CD4-positive, alpha-beta T cell treated with Interleukin-6 at 100 ng/mL for 8 hours (primary cell): ENCODE results near the gene MORN1.

ENCODE experiments used
- DNase-seq: peaks from one replicate; pipeline ENCODE4 v3.0.0-alpha.2; 2020; ENCODE audit warnings: mixed read lengths, low spot score

MORN1 gene

GRCh38 chr1:2404890-2405511, 13.6 kb upstream of the MORN1 start:
- DNase-seq: no peak

DNA sequence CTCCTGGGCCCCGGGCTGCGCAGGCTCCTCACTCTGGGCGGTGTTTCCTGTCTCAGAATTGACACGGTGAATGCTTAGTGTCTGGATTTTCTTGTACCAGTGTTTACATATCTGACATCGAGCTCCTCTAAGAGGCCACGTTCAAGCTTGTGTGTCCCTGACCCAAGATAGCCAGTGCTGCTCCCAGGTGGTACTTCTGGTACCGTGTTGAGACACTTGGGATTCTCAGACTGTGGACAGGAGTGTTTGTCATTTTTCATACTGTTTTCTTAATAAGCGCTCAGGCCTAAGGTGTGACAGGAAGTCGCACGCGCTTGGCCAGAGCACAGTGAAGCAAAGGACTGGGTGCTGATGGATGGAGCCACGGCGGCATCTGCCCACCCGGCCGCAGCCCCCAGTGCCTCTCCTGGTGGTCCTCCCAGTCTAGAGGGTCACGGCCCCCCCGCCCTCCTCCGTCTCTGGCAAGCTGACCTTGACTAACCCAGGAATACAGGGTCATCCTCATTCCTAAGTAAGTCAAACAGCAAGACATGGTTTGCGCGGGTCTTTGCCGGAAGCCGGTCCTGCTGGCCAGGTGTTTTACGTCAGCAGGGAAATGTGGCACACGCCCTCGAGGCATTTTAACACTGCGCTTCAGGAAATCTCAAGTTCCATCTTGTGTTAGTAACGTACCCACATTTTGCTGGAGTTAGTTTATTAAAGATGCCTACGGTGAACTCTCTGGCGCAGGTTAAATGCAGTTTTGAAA, 13.0 kb upstream of the MORN1 start:
- no peak for DNase-seq

- DNase-seq: no peak
Observed at GRCh38 chr1:2403273-2403672, 11.9 kb upstream of the MORN1 start.

GRCh38 chr1:2402420-2402819, 11.1 kb upstream of the MORN1 start:
- DNase-seq: no peak

DNA sequence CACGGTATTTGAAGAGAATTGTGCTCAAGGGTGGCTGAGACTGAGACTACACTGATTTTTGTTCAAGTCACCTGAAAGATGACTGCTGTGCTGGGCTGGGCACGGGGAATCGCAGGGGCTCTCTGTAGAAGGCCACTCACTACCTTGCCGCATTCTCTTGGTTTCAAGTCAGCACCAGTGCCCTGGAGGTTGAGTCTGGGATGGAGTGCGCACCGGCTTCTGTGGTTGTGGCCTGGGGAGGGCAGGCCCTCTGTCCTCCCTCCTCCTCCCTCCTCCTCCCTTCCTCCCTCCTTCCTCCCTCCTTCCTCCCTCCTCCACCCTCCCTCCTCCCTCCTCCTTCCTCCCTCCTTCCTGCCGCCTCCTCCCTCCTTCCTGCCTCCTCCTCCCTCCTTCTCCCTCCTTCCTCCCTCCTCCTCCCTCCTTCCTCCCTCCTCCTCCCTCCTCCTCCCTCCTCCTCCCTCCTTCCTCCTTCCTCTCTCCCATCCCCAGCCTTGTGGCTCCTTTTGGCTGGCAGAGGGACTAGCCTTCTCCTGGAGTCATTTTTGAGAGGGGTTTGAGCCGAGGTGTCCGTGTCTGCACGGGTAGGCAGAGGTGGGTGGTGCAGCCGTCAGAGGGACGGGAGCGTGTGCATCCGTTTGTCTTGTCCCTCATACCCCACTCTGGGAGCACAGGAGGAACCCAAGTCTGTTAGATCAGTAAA, 9.7 kb upstream of the MORN1 start:
- DNase-seq: no peak

DNA sequence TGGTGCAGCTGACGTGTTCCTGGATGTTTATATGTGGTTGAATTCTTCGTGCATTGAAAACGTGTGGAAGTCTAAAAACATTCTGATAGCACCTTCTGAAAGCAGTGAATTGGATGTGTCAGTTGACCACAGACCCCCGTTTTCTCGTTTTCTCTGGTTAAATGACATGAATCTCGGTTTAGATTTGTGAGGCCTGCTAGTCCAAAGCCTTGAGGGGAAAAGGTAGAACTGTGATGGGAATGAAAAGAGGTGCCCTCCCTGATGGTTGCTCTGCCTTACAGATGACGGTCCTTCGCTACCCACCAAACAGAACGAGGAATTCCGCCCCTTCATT, 9.2 kb upstream of the MORN1 start:
- no peak for DNase-seq

DNA sequence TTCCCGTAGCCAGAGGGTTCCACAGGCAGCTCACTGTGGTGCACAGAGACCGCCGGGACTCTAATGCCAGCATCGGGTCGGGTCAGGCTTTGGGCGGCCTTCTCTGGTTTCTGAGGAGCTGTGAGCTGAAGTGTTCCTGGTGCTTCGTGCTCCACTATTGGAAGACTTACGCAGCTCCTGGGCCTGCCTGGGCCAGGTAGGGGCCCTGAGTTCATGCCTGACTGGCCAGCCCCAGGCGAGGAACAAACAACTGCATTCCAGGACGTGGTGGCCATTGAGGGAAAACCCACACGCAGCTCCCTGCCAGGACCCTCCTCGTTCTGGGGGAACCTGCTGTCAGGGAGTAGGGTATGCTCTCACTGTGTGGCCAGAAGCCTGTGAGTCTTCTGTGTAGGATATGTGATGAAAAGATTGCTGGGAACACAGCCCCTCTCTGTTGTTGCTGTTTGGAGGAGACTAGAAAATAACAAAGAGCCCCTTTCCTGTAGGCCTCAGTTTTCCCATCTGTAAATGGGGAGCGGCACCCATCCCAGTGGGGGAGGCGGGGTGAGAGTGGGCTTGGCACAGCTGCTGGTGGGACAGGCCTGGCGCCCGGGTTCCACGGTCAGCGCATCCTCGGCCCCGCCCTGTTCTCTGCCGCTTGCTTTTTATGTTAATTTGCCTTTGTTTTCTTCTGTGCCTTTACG, 8.7 kb upstream of the MORN1 start:
- no peak for DNase-seq

DNA sequence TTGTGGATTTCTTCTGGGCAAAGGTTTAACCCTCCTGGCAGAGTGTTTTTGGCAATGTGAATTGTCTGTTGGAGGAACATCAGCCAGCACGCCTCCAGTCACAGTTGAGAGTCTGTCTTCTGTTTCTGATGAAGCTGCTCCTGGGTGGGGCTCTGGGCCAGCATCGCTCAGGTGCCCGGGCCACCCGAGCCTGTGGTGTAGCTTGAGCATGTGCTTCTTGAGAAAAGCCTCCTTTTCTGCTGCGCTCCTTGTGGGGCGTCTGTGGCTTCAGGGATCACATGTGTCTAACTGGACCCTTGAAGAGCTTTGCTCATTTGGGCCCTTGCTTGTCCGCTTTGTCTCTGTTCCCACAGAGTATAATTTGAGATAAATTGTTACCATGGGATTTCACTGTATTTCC, 7.5 kb upstream of the MORN1 start:
- no peak for DNase-seq

DNA sequence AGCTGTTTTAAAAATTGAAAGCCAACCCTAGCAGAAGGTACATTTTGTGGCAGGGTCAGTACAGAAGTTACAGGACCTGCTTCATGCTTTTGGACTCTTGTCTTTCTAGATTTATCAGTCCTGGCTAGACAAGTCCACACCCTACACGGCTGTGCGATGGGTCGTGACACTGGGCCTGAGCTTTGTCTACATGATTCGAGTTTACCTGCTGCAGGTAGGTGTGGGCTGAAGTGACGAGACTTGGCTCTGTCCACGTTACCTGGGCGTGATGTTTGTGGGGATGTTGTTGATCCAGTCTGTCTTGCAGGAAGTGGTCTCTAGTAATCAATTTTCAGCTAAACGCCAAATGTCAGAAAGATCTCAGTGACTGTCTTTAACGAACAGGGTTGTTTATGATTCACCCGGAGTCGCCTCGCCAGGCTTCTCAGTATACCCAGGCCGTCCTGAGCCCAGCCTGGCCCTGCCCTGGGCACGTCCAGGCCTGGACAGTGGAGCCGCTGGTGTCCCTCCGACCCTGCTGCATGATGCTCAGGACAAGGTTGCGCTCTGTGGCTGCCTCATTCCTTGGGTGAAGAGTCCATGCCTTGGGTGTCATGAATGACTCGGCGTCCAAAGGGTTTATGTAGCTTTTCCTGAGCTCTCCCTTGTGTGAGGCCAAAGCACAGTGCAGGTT, 5.8 kb upstream of the MORN1 start:
- no peak for DNase-seq

GRCh38 chr1:2396476-2396875, 5.1 kb upstream of the MORN1 start:
- DNase-seq: no peak

- DNase-seq: no peak
Observed at GRCh38 chr1:2396059-2396458, 4.7 kb upstream of the MORN1 start.

DNA sequence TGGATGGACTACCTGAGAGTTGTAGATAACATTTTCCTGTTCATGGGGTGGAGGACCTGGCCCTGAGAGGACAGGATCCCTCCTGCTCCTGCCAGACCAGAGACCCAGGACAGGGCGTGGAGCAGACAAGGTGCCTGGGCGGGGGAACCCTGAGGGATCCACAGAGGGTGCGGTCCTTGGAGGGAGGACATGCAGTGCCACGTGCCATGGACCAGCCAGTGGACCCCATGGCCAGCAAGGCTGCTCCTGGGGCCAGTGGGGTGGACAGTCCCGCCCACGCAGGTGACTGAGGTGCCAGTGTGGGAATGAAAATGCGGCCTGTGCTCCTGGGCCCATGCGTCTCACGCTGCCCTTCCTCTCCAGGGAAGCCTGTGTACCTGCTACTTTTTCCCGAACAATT, 3.9 kb upstream of the MORN1 start:
- DNase-seq: no peak

- no peak for DNase-seq
Observed at GRCh38 chr1:2394761-2395160, 3.4 kb upstream of the MORN1 start.

DNA sequence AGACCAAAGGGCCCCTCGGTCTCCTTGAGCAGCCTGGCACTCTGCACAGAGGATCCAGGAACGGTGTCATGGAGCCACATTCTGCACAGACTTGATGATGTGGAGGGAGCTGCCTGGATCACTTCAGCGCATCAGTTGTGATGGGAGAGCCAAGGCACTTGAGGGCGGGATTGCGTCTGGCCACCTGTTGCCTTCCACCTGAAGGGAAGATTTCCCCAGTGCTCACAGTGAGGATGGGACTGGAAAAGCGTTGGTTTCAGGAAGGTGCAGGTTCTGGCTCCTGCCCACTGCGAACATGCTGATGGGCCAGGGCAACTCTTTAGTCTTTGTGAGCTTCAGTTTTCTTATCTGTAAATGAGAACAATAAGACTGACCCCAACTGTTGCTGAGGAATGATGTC, 2.9 kb upstream of the MORN1 start:
- DNase-seq: no peak

GRCh38 chr1:2393471-2393877, 2.1 kb upstream of the MORN1 start:
- no peak for DNase-seq

- DNase-seq: no peak
Observed at GRCh38 chr1:2392686-2393085, 1.3 kb upstream of the MORN1 start.

GRCh38 chr1:2391931-2392509, 666 bp upstream of the MORN1 start:
- no peak for DNase-seq

DNA sequence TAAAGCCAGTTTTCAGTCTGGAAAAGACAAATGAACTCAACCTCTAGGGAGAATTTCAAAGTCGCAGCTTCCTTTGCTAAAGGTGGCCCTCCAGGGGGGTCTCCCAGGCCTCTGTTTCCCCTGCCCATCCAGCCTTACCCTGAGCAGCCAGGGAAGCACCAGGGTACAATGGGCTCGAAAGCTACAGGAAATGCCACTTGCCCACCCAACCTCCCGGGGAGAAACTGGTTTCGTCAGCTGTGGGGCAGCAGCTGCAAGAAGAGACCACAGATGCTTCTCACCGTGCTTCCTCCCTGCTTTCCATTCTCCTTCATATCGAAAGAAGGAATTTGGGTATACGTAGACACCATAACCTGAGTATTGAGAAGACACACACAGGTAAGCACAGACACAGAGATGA, 1.7 kb downstream of the MORN1 start:
- DNase-seq: no peak

DNA sequence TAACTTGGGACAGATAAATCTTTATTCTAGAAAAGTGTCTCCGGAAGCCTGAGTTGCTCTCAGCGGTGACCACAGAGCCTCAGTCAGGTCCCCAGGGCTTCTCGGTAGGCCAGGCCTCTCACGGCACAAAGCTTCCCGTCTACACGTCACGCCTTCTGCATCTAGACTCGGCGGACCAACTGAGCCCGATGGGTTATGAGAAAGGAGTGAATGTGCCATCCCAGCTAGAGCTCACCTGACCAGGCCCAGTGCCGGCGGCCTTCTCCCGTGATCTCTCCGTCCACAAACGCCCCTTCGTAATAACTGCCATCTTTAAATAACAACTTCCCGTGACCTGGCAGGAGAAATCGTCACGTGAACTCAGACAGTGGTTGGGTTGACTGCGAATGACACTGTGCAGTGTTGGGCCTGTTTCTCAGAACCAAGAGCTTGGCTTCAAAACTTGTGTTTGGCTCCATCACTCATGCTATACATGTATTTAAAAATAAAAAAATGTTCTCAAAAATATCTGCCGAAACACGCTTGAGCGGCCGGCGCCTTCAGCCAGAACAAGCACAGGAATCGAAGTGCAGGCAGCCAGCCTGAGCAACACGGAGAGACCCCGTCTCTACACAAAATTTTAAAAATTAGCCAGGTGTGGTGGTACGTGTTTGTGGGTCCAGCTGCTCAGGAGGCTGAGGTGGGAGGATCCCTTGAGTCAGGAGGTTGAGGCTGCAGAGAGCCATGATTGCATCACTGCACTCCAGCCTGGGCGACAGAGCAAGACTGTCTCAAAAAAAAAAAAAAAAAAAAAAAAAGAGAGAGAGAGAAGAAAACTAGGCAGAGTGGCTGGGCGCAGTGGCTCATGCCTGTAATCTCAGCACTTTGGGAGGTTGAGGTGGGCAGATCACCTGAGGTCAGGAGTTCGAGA, 3.1 kb downstream of the MORN1 start:
- no peak for DNase-seq

DNA sequence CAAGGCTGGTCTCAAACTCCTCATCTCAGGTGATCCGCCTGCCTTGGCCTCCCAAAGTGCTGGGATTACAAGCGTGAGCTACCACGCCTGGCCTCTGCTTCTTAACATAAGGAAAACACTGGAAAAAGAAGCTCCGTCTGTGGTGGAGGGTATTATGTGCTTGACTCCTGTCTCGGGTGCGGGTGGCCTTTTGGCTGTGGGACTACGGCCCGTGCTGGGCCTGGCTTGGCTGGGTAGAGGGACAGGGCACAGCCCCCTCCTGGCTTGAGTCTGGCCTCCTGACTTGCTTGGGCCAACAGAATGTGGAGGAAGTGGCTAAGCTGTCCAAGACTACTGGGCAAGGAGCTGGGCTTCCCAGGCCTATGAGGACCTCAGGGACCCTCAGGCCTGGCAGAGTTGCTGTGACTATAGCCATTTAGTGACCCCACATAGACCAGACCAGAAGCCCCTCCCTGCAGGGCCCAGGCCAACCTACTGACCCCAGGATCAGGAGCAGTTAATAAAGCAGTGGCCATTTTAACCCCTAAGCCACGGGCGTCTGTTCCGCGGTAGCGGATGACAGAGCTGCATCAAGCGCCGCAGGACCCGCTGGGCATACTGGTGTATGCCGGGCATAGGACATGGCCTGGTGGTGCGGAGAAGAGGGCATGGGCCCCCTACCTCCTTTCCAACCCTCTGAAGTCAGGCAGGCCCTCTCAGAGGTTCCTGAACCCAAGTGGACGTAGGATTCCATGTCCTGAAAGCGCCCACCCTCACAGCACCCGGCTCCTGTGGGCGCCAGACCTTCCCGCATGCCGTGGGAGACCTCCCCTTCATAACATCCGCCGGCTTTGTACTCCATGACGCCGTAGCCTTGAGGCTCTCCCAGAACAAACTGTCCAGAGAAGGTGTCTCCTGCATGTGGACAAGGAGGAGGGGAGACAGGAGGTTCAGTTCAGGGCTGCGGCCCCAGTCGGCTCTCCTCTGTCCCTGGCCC, 4.4 kb downstream of the MORN1 start:
- no peak for DNase-seq
